ENCODE results near the gene AFF3. TPM values are rescaled to one million over a fixed set of nuclear protein-coding genes. Genes with fewer than 3 reads are reported as not detected.

The AFF3 gene
- total RNA-seq, 4 donors from 2014 or later = 3.1 to 5.0 (median 3.7) TPM

DNA sequence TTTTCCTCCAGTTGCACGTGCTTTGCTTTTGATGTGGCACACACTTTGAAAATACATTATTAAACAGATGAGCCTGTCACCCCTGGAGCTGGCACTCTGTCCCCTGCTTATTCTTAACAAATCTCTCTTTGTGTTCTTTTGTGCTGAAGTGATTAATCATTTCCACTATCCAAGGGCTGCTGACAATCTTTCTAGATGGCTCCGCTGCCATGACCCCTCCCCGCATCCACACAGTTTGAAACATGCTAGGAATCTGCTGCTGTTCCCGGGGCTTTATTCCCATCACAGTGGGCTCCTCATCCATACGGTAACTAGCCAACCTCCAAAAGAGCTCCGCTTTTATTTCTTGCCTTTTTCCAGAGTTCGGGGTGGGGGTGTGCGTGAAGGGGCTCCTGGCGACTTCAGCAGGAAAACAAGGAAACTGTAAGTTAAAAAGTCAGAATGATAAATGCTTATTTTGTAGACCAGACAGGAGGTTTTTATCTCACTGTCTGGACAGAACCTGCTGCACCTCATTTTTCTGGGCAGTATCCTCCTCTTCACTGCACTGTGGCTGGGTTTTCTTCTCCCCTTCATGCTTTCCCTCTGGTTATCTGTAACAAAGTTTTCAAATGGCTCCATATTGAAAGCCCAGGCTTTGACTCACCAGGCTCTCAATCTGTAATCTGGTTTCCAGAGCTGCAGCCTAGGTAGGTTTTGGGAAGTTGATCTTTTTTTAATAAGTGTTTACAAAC is 319.7 kb downstream of the AFF3 start:
- WGBS = 61% methylated on average over 9 of the region's 9 CpGs
- H3K9me3 ChIP-seq = no peaks in the 10 kb centered on the region
- H3K4me1 ChIP-seq = peaks cover 2% of the 10 kb centered on the region
- no peak for DNase-seq (ENCODE audit: low spot score in 2 of 2)
- no peak overlapping the region for H3K4me3 ChIP-seq
- H3K27me3 ChIP-seq = no peaks in the 10 kb centered on the region
- H3K36me3 ChIP-seq = no peaks in the 10 kb centered on the region
- TF ChIP-seq EP300 (IDR thresholded peaks at IDR 0.05) (no peak), POLR2A (IDR thresholded peaks at IDR 0.05) (no peak), POLR2AphosphoS5 (IDR thresholded peaks at IDR 0.05) (no peak)
- H3K27ac ChIP-seq = no peak overlapping the region

GRCh38 chr2:99821984-99822383 is 320.4 kb downstream of the AFF3 start:
- Histone ChIP-seq H3K36me3 (no peaks in the 10 kb centered on the region), H3K9me3 (no peaks in the 10 kb centered on the region), H3K4me1 (peaks cover 2% of the 10 kb centered on the region), H3K27ac (no peak overlapping the region), H3K4me3 (no peak overlapping the region), H3K27me3 (no peaks in the 10 kb centered on the region)
- TF ChIP-seq EP300 (IDR thresholded peaks at IDR 0.05) = no peak
- no peak for TF ChIP-seq POLR2AphosphoS5 (IDR thresholded peaks at IDR 0.05)
- TF ChIP-seq, protein P1, sequence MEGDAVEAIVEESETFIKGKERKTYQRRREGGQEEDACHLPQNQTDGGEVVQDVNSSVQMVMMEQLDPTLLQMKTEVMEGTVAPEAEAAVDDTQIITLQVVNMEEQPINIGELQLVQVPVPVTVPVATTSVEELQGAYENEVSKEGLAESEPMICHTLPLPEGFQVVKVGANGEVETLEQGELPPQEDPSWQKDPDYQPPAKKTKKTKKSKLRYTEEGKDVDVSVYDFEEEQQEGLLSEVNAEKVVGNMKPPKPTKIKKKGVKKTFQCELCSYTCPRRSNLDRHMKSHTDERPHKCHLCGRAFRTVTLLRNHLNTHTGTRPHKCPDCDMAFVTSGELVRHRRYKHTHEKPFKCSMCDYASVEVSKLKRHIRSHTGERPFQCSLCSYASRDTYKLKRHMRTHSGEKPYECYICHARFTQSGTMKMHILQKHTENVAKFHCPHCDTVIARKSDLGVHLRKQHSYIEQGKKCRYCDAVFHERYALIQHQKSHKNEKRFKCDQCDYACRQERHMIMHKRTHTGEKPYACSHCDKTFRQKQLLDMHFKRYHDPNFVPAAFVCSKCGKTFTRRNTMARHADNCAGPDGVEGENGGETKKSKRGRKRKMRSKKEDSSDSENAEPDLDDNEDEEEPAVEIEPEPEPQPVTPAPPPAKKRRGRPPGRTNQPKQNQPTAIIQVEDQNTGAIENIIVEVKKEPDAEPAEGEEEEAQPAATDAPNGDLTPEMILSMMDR (IDR thresholded peaks at IDR 0.05) = no peak
- DNase-seq (ENCODE audit: low spot score in 2 of 2) = no peak
- WGBS = 92% methylated on average over 6 of the region's 6 CpGs

DNA sequence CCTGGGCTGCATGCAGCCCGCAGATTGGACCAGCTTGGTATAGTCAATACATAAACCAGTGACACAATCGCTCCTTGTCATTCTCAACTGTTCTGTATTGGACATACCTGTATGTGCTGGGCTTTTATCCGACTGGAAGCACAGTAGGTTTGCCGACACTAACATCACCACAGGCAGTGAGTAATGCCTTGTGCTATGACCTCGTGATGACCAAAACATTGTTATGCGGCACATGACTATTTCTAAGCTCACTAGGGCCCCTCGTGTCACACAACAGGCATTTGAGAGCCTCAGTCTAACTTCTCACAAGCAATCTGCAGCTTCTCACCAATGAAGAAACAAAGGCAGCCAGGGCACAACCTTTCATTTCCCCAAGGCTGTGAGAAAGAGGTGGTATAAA is 320.8 kb downstream of the AFF3 start:
- Histone ChIP-seq H3K9me3 (no peaks in the 10 kb centered on the region), H3K4me3 (no peak overlapping the region), H3K36me3 (no peaks in the 10 kb centered on the region), H3K4me1 (peaks cover 2% of the 10 kb centered on the region), H3K27me3 (no peaks in the 10 kb centered on the region), H3K27ac (no peak overlapping the region)
- DNase-seq (ENCODE audit: low spot score in 2 of 2) = no peak
- TF ChIP-seq, protein P1 (IDR thresholded peaks at IDR 0.05) = no peak
- TF ChIP-seq EP300 (IDR thresholded peaks at IDR 0.05) = no peak
- TF ChIP-seq POLR2AphosphoS5 (IDR thresholded peaks at IDR 0.05) = no peak
- no peak for TF ChIP-seq POLR2A (IDR thresholded peaks at IDR 0.05)
- 94% methylated on average over 7 of the region's 7 CpGs for WGBS

GRCh38 chr2:99821039-99821438 is 321.4 kb downstream of the AFF3 start:
- H3K9me3 ChIP-seq = no peaks in the 10 kb centered on the region
- WGBS = 93% methylated on average over 3 of the region's 3 CpGs
- H3K4me1 ChIP-seq = peaks cover 2% of the 10 kb centered on the region
- no peak for DNase-seq (ENCODE audit: low spot score in 2 of 2)
- no peaks in the 10 kb centered on the region for H3K27me3 ChIP-seq
- TF ChIP-seq POLR2A (IDR thresholded peaks at IDR 0.05) (no peak), POLR2AphosphoS5 (IDR thresholded peaks at IDR 0.05) (no peak), EP300 (IDR thresholded peaks at IDR 0.05) (no peak)
- TF ChIP-seq, protein P1 (IDR thresholded peaks at IDR 0.05) = no peak
- no peak overlapping the region for H3K27ac ChIP-seq
- H3K36me3 ChIP-seq = no peaks in the 10 kb centered on the region
- H3K4me3 ChIP-seq = no peak overlapping the region

DNA sequence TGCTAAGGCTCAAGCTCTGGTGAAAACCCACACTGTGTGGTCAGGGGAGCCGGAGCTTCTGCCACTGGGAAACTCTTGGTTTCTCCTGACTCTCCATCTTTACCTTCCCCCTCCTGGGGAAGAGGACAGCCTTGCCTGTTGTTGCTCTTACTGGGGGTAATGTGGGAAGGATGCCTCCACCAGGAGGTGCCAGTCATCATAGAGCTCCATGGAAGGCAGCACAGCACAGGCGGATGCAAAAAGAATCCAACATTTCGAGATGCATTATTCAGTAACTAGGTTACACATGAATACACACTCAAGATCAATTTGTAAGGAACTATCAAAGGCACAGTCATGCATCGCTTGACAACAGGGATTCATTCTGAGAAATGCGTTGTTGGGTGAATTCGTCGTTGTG is 322.6 kb downstream of the AFF3 start:
- WGBS = 95% methylated on average over 7 of the region's 7 CpGs
- H3K27ac ChIP-seq = no peak overlapping the region
- no peaks in the 10 kb centered on the region for H3K27me3 ChIP-seq
- H3K4me1 ChIP-seq = no peaks in the 10 kb centered on the region
- no peaks in the 10 kb centered on the region for H3K36me3 ChIP-seq
- TF ChIP-seq, protein P1 (IDR thresholded peaks at IDR 0.05) = no peak
- TF ChIP-seq POLR2A (IDR thresholded peaks at IDR 0.05) (no peak), EP300 (IDR thresholded peaks at IDR 0.05) (no peak), POLR2AphosphoS5 (IDR thresholded peaks at IDR 0.05) (no peak)
- H3K4me3 ChIP-seq = no peak overlapping the region
- no peak for DNase-seq (ENCODE audit: low spot score in 2 of 2)
- no peaks in the 10 kb centered on the region for H3K9me3 ChIP-seq
